Embryonic facial prominence (tissue), 1 donor: ENCODE results near the gene GDF7.
A peak's percentile ranks its signal among the peaks of the same experiment; 100 is the strongest.

ENCODE experiments used
- DNase-seq: peaks from one replicate; pipeline ENCODE4 v3.0.0-alpha.2; 2016; ENCODE audit errors: extremely low spot score

GDF7 gene

DNA sequence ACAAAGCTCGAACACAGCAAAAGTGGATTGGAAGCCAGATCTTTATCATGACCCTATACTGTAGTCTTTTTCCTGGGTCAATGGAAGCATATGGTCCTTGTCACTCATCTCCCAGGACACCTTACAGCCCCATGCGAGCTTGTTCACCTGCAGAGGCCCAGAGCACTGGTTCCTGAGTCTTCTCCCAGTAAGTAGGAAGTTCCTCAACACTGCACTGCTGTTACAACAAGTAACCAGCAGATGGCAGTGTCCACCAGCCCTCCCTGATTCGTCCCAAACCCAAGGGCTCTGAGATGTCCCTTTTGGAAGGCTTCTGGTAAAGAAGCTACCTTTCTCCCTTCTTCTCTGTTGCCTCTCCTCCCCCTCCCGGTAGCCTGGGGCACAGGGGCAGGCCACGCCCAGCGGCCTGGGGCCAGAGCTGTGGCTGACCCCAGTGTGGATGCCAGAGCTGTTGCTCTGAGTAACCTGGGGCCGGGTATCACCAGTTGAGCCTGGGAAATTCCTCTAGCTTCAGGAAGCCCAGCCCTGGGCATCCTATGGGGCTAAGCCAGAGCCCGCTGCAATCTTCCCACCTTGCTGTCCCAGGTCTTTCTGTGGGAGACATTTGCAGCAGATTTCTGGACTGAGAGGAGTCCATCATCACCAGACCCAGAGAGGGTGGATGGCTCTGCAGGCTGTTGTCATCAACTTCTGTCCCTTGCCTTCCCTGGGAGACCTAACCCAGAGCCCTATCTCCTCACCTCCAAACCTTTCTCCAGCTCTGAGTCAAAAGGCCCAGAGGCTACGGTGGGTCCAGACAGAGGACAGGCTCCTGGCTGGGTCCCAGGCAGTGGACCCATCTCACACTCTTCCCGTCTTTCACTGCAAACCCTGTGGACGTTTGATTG lies 5.3 kb upstream of the GDF7 start:
- DNase-seq, result peak; percentile 62

DNA sequence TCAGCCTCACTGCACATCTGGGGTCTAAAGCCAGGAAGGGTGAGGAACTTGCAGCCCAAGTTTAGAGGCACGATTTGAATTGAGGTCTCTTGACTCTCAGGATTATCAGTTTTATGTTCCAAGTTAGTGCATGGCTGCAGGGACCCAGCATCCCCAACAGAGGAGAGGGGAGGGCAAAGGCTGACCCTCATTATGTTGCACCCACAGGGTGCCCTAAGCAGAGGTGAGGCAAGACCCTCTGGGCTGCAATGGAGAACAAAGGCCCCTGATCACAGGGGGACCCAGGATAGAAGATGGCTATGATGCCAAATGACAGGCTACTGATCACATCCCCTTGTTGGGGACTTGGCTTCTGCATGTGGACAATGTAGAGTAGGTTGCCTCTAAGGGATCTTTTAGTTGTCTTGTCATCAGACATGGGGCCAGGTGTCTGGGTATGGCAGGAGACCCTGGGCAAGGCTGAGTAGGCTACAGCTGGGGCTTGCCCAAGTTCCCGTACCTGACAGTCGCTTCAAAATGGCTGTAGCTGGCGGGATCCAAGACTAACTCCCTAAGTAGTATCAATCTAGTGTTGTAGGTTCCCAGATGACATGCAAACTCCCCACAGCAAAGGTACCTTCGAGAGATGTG lies 4.5 kb upstream of the GDF7 start:
- no peak for DNase-seq

DNA sequence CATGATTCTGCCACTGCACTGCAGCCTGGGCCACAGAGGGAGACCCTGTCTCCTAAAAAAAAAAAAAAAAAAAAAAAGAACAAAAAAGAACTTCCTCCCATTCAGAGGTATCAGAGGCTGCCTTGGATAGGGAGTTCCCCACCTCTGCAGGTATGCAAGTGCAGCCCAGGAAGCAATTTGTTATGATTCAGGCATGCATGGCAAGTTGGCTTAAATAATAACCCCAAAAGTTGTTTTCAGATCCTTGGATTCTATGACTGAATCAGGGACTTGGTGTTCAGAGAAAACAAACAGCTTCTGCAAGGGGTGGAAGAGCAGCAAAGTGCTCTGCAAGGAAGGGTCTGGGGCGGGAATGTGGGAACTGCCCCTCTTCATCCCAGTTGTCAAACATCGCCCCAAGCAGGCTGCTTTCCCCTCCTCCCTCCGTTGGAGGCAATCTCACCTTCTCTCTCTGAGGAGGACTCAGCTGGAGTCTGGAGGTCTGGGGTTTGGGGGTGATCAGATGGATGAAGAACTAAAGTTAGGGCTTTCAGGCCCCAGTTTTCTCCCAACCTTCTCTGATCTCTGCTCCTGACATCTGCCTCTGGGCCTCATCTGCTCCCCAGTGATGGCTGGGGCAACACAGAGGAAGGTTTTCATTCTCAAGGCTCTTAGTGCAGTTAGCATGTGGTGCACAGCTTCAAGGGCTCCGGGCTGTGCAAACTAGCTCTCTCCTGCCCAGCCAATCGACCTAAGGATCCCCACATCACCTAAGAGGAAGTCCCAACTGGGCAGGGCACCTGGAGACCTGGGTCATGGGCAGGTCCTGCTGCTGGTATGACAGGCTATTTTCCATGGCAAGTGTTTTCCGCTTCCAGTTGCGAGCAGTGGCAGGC lies 3.5 kb upstream of the GDF7 start:
- no peak for DNase-seq

DNA sequence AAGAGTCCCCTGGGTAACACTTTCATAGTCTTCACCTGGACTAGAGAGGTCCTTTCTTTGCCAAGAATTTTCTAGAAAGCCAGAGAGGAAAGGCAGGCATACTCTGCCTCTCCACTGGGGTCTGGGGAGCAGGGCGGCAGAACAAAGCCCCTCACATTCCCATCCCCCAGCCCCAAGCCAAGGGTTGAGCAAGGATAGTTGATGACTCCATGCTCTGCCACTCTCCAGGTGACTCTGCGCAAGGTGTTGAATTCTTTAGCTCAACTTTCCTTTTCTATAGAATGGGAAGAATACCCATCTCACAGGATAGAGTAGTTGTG lies 2.9 kb upstream of the GDF7 start:
- DNase-seq, result no peak

DNA sequence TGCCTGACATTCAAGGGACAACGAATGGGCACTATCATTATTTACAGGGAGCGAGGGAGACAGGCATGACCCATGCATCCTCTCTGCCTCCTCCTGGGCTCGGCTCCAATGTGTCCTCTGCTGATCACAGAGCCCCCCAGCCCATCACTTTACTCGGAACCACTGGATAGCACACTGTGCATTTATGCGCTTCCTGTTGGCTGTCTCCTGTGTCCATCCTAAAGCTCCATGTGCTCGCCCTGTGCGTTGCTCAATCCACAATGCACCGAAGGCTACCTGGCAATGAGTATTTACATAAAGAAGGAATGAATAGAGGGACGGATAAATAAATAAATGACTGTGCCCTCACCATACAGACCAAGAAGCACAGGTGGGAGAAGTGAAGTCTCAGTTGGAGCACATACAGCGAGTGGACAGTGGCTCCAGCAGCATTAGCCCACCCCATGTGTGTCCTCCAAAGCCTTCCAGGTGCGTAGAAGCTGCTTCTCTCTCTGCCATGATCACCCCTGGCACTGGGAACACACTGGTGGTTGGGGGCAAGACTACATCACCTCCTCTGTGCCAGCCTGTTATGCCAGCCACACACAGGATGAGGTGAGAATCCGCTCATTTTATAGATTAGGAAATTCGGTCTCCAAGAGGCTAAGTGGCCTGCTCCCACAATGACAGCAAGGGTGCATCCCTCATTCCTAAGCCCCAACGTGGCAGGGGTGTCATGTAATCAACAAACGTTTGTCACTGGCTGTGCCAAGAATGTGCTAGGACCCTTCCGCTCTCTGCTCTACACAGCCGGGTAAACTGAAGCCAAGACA lies 2.3 kb upstream of the GDF7 start:
- DNase-seq, result no peak

DNA sequence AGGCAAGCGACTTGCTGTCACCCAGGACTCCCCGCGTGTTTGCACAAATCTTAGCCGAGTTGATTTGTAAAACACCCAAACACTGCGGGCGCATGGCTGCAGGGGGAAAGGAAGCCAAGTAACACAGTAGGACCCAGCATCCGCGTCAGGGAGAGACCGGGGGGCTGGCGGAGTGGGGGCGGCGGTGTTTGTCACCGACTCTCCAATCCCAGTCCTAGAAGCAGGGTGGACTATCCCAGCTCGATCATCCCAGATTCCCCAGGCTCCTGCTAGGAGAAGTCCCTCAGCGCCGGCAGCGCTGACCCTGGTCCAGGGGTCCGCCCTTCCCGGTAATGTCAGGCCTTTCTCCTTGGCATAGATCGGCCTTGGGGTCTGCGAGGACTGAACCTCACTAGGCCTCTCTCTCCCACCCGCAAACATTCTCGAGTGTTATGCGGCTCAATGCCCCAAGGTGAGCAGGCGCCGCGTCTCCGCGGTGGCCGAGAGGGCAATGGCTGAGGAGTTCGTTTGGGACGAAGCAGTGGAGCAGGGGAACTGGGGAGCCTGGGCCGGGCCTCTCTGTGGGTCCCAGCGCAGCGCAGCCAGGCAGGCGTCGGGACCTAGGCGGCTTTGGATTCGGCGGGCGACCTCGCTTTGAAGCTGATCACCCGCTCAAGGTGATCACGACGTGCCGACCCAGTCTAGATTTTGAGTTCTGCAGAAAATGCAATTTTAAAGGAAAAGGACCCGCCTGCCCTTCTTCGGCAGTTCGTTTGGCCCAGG lies 1.5 kb upstream of the GDF7 start:
- no peak for DNase-seq

DNA sequence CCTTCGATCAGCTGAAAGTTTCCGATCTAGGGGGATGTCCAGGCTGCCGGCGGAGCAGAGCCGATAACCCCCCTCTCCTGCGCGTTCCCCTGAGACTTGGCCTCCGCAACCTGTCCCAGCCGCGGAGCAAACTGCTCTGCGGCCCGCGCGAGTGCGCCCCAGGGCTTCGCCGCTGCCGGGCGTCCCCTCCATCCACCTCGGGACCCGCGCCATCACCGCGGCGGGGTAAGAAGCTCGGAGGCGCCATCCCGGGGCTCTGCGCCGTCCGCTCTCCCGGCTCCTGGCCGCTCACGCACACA lies 990 bp upstream of the GDF7 start:
- DNase-seq, result no peak

DNA sequence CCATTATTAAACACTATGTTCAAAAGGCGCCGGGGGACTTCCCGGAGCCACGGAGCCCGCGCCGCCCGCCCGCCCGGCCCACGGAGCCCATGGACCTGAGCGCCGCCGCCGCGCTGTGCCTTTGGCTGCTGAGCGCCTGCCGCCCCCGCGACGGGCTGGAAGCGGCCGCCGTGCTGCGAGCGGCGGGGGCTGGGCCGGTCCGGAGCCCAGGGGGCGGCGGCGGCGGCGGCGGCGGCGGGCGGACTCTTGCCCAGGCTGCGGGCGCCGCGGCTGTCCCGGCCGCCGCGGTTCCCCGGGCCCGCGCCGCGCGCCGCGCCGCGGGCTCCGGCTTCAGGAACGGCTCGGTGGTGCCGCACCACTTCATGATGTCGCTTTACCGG lies 197 bp downstream of the GDF7 start:
- no peak for DNase-seq

DNA sequence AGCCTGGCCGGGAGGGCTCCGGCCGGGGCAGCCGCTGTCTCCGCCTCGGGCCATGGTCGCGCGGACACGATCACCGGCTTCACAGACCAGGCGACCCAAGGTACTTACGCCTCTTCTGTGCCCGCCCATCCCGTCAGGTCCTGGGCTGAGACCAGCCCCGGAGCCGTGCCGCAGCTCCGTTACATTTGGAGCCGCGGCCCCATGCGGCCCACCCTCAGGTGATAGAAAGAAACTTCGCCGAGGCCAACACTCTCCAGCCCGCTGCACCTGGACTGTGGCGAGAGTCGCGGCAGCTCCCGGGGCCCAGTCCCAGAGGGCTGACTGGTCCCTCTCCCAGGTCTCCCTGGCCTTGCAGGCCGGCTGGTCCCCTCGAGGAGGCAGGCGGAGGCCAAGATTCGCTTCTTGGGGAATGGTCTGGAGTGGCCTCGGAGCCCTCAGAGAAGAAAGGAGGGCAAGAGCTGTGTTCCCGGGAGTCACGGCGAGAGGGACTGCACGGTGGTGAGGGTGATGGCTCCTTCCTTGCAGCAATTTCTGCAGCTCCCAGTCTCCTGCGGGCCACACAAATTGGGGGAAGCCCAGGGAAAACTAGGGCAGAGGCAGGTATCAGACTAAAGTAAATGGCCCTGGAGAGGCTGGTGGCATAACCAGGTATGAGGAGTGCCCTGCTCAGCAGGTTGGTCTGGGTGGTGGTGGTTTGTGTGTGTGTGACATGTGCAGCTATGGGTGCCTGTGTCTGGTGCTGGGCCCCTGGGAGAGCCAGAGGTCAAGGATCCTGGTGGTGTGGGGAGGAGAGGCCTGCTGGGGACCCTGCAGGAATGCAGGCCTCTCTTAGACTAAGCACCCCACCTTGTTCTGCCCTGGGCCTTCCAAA lies 822 bp downstream of the GDF7 start:
- DNase-seq, result no peak

DNA sequence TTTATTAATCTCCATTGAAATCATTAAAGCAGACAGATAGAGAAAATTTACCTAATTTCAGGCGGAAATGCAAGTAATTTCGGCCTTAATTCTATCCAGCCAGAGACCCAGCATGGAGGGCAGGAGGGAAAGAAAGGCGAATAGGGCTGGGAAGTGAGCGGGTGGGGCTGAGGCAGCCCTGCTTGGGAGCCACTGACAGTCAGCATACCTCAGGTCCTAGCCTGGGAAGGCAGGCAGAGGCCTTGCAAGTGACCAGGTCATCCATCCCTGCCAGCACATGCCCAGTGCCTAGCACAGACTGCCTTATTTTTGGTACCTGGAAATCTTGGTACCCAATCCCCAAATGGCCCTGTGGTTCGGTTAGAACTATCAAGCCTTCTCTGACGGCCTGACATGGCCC lies 1.5 kb downstream of the GDF7 start:
- DNase-seq, result no peak

DNA sequence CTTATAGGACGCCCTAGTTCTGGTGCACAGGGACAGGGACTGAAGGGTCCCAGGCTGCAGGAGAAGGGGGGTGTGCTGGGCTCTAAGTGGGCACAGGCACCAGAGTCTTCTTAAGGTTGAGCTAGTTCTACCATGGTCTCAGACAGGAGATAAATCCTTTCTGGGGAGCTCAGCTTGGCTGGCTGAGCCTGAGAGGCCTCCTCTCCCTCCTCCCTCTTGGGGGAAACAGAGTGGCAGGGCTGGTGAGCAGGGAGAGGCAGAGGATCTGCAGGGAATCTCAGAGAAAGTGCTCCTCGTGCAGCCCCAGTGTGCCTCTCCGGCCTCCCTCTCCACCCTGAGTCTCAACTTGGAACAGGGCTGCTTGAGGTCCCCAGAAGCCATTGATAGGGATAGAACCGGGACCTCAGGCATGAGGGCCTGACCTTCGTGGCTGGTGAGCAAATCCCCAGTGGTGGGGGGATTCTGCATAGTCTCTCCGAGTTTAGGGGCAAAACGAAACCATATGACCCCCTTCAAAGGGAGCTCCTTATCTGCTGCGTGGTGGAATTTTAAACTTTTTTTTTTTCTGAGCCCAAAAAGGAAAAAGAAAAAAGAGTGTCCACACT lies 2.0 kb downstream of the GDF7 start:
- DNase-seq, result no peak

DNA sequence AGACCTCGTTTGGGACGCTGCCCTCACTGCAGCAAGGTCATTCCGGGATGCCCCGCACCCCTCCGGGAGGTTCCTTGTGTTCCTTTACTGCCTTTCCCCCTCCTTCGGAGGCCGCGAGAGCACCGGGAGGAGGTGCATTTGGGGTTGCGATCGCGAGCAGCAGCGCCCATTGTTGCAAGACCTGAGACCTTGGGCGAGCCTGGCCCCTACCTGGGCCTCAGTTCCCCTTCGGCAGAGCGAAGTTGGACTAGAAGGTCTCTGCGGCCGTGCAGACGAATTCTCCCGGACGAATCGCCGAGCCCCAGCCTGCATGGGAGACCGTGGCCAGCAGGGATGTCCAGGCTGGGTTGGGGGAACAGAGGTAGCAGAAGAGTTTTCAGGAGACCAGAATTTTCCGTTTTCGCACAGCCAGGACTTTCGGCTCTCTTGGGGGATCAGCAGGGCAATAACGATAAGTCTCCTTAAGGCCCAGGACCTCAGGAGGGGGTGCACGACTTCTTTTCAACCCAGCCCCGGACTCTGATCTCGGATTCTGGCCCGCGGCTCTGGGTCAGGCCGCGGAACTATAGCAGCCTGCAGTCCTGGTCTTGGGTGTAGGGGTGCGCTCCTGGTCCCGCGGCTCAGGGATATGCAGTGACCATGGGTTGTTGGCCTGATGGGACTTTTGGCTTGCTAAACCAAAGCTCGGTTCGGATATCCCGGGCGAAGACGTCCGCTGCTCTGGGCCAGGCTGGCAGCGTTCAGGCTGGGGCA lies 2.8 kb downstream of the GDF7 start:
- no peak for DNase-seq

DNA sequence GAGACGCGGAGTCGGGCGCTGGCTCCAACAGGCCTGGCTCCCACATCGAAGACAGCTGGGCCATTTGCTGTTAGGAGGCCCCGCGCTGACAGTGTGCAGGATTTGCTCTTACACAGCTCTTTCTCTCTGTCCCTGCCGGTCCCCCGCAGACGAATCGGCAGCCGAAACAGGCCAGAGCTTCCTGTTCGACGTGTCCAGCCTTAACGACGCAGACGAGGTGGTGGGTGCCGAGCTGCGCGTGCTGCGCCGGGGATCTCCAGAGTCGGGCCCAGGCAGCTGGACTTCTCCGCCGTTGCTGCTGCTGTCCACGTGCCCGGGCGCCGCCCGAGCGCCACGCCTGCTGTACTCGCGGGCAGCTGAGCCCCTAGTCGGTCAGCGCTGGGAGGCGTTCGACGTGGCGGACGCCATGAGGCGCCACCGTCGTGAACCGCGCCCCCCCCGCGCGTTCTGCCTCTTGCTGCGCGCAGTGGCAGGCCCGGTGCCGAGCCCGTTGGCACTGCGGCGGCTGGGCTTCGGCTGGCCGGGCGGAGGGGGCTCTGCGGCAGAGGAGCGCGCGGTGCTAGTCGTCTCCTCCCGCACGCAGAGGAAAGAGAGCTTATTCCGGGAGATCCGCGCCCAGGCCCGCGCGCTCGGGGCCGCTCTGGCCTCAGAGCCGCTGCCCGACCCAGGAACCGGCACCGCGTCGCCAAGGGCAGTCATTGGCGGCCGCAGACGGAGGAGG lies 3.5 kb downstream of the GDF7 start:
- DNase-seq, result no peak

DNA sequence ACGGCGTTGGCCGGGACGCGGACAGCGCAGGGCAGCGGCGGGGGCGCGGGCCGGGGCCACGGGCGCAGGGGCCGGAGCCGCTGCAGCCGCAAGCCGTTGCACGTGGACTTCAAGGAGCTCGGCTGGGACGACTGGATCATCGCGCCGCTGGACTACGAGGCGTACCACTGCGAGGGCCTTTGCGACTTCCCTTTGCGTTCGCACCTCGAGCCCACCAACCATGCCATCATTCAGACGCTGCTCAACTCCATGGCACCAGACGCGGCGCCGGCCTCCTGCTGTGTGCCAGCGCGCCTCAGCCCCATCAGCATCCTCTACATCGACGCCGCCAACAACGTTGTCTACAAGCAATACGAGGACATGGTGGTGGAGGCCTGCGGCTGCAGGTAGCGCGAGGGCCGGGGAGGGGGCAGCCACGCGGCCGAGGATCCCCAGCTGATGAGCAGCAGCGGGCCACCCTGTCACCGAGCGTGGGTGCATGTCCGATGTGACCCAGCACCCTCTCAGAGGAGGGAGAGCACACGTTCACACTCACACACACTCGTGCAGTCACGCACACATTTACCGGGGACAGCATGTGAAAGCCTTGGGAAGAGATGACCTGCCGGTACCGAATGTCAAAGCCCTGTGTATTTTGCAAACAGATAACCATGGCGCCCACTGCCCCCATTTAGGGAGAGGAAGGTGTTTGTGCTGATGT lies 4.2 kb downstream of the GDF7 start:
- no peak for DNase-seq

DNA sequence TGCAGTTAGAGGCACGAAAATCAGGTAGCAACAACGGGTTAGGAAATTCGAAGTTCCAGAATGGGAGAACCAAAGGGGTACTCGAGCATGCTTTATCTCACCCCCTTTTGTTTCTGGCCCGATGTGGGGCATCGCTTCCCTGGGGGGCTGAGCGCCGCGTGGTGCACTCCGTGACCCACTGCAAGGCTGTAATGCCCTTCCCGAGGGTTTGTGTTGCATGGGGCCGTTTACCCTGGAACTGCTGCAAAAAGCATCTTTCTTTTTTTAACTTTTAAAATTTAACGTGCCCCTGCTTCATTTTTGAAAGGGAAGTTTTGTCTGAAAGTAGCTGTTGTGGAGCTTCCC lies 4.8 kb downstream of the GDF7 start:
- no peak for DNase-seq

DNA sequence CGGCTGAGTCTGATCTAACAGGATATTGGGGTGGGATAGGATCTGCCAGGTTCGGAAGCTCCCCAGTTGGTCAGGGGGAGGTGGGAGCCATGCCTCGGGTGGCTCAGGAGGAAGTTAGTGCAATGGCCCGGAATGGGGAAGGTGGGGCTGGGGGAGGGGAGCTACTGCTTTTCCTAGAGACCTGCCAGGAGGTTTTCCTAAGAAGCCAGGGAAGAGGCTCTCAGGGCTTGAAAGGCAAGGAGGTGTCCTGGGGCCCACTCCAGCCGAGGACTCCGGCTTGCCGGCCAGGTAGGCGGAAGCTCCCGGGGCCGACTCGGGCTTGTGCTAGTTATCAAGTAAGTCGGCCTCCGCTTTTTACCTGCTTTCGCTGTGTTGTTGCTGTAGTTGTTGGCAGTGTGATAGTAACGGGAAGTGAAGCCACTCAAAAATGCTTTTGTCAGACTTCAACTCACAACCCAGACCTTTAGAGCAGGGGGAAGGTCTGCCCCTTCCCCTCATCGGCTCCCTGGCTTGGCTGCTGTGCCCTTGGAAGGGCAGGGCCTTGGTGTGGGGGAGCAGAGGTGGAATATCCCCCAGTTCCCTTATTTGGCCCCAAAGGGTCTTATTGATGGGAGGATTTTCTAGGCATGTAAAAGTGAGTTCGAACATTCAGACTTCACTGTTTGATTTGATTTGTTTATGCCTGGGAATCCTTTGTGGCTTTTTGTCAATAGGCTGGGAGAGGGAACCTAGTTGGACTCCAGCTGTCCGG lies 5.4 kb downstream of the GDF7 start:
- DNase-seq, result no peak

DNA sequence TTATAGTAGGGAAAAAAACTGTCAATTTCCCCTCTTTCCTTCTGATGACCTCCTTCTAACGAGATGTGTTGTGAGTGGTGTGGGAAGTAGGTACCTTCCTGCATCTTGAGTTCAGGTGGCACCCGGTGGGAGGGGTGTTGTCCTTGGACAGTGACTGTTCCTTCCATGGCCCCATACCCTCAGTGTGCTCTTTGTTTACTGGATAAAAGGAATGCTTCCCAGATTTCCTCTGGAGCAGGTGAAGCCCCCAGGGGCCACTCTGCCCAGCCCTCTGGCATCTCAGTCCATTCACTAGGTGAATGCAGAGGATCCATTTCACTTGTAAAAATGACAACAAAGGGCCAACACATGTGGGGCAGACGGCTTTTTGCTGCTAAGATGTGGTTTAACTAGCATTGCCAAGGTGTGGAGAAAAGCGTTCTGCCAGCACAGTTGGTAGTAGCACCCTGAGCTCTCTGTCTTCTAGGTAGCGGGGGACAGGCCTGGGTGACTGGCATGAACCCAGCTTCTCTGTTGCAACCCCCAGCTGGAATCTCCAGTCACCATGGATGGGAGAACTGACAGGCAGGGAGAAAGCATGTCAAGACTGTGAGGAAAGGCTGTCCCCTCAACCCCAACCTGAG lies 6.9 kb downstream of the GDF7 start:
- no peak for DNase-seq
